ENCODE data around the gene ITGA2B. TPM values are rescaled to one million over a fixed set of nuclear protein-coding genes. Genes with fewer than 3 reads are reported as not detected.
"Not testable (repeated sequence)": the region's sequence is repeated elsewhere in the genome, so short reads cannot be mapped to it uniquely, and the experiment has no call there.

The ITGA2B gene
- total and polyA plus RNA-seq, 3 donors from 2014 or later, result 5.1 to 6.7 (median 6.0) TPM

DNA sequence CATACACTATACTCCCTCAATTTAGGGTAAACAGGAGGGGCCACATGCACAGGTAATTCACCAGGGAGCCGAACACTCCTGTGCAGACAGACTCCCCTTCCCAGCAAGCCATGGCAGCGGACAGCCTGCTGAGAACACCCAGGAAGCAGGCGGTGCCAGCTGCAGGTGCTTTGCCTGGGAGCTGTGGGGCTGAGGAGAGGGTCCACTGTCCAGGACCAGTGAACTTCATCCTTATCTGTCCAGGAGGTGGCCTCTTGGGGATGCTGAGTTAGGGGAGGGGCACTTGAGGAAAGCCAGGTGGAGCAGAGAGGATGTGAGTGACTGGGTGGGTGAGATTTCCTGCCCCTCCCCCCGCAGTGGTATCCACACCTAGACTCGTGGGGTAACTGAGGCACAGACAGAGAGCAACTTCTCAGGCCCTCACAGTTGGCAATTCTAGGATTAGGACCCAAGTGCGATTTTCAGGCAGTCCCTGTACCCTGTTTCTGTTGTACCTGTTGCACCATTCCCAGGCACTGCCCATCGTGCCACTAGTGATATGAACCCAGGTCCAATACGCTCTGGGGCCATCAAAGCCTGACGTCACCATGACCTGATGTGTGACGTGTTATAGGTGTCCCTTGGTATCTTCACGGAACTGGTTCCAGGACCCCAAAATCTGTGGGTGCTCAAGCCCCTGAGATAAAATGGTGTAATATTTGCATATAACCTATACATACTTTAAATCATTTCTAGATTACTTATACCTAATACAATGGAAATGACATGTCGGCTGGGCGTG lies 43.2 kb downstream of the ITGA2B start:
- no peak for DNase-seq
- Histone ChIP-seq H3K4me1 (peaks cover 4% of the 10 kb centered on the region), H3K27me3 (no peaks in the 10 kb centered on the region), H3K27ac (peak overlapping the region in 1 of 2 donors; percentile 82), H3K4me3 (peak overlapping the region; percentile 69 to 75), H3K9me3 (no peaks in the 10 kb centered on the region), H3K36me3 (ENCODE audit: low read depth, missing control alignments) (no peaks in the 10 kb centered on the region)
- intact Hi-C loops (cut with DNase I; ENCODE audit: low total_unique reads), result no loop called here
- TF ChIP-seq, protein P1, sequence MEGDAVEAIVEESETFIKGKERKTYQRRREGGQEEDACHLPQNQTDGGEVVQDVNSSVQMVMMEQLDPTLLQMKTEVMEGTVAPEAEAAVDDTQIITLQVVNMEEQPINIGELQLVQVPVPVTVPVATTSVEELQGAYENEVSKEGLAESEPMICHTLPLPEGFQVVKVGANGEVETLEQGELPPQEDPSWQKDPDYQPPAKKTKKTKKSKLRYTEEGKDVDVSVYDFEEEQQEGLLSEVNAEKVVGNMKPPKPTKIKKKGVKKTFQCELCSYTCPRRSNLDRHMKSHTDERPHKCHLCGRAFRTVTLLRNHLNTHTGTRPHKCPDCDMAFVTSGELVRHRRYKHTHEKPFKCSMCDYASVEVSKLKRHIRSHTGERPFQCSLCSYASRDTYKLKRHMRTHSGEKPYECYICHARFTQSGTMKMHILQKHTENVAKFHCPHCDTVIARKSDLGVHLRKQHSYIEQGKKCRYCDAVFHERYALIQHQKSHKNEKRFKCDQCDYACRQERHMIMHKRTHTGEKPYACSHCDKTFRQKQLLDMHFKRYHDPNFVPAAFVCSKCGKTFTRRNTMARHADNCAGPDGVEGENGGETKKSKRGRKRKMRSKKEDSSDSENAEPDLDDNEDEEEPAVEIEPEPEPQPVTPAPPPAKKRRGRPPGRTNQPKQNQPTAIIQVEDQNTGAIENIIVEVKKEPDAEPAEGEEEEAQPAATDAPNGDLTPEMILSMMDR (IDR thresholded peaks at IDR 0.05), result no peak
- TF ChIP-seq POLR2A (IDR thresholded peaks at IDR 0.05), result no peak
- 67 to 100% methylated on average over 3 to 13 of the region's 13 CpGs for WGBS, 2 donors

DNA sequence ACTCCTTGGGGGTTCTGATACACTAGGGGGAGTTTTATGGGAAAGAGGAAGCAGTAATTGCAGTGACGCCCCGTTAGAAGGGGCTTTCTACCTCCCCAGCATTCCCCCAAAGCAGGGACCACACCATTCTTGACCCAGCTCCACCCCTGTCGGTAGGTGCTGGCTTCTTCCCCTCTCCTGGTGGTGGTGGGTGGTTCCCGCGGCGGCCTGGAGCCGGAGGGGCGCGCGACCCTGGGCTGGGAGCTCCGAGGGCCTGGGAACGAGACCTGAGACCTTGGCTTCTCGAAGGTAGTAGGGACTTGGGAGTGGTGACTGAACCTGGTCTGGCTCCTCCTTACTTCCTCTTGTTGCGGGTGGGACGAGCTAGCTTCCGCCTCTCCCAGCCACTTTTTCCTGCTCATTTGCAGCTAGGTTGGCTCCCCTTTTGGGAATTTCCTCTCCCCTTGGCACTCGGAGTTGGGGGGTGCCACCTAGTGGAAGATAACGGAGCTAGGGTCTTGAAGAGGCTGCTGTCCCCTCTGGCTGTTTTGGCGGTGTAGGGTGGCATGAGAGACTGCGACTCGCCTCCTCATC lies 43.9 kb downstream of the ITGA2B start:
- Histone ChIP-seq H3K36me3 (ENCODE audit: low read depth, missing control alignments) (no peaks in the 10 kb centered on the region), H3K4me1 (peaks cover 4% of the 10 kb centered on the region), H3K4me3 (peak overlapping the region; percentile 69 to 75), H3K9me3 (no peaks in the 10 kb centered on the region), H3K27me3 (no peaks in the 10 kb centered on the region), H3K27ac (peak overlapping the region; percentile 12 to 82)
- WGBS, 2 donors, result 1 to 2% methylated on average over 11 to 21 of the region's 21 CpGs
- TF ChIP-seq, protein P1 (IDR thresholded peaks at IDR 0.05), result peak in 2 of 3 experiments; percentile 16 to 37
- TF ChIP-seq POLR2A (IDR thresholded peaks at IDR 0.05), result no peak
- intact Hi-C loops (cut with DNase I; ENCODE audit: low total_unique reads), result no loop called here
- peak; percentile 60 for DNase-seq

DNA sequence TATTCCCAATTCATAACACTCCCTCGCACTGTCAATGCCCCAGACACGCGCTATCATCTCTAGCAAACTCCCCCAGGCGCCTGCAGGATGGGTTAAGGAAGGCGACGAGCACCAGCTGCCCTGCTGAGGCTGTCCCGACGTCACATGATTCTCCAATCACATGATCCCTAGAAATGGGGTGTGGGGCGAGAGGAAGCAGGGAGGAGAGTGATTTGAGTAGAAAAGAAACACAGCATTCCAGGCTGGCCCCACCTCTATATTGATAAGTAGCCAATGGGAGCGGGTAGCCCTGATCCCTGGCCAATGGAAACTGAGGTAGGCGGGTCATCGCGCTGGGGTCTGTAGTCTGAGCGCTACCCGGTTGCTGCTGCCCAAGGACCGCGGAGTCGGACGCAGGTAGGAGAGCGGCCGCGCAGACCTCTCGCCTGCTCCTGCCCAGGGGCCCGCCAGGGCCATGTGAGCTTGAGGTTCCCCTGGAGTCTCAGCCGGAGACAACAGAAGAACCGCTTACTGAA lies 44.5 kb downstream of the ITGA2B start, which contains the start of gene GRN:
GRN (plus strand) TSS at position 364 of the 515 bp plus-strand sequence. CDS start 3,863 bp downstream, outside the sequence.
- Histone ChIP-seq H3K36me3 (ENCODE audit: low read depth, missing control alignments) (no peaks in the 10 kb centered on the region), H3K27me3 (no peaks in the 10 kb centered on the region), H3K27ac (peak within 1 kb of the TSS; percentile 12 to 82), H3K4me1 (peaks cover 4% of the 10 kb centered on the region), H3K9me3 (no peaks in the 10 kb centered on the region), H3K4me3 (peak within 1 kb of the TSS; percentile 69 to 75)
- intact Hi-C loops (cut with DNase I; ENCODE audit: low total_unique reads), result no loop called here
- WGBS, 2 donors, result 0% methylated on average over 26 of the region's 26 CpGs
- no peak for TF ChIP-seq POLR2A (IDR thresholded peaks at IDR 0.05)
- TF ChIP-seq, protein P1 (IDR thresholded peaks at IDR 0.05), result no peak
- DNase-seq, result peak; percentile 99

DNA sequence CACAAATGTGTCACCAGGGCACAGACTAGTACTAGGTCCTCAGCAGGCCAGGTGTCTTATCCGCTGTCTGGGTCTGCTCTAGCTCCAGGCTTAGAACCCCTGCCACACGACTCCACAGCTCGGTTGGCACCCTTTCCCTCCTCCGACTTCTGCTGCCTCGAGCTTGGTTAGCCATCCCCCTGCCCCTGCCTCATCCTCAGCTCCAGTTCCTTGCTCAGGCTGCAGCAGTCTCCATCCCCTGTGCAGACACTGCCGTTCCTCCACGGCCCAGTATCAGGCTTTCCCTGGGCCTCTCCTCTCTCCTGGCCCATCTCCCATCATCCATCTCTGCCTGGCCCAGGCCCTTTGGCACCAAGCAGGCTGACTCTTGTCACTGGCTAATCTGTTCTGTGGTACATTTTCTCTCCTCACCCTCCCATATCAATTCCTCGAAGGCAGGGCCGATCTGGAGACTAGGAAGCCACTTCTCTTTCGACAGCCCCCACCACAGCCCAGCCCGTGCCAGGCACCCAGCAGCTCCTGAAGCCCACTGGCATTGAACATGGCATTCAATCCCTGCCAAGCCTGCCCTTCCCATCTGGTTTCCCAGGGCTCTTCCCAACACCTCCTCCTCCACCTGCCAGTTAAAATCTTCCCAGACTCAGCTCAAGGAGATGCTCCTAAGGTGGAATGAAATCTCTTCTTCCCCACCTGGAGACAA lies 45.8 kb downstream of the ITGA2B start:
- H3K27ac ChIP-seq, result no peak overlapping the region
- no peak for DNase-seq
- intact Hi-C loops (cut with DNase I; ENCODE audit: low total_unique reads), result no loop called here
- no peaks in the 10 kb centered on the region for H3K36me3 ChIP-seq (ENCODE audit: low read depth, missing control alignments)
- H3K4me1 ChIP-seq, result peaks cover 4% of the 10 kb centered on the region
- WGBS, 2 donors, result 64 to 71% methylated on average over 11 of the region's 11 CpGs
- no peaks in the 10 kb centered on the region for H3K9me3 ChIP-seq
- H3K4me3 ChIP-seq, result no peak overlapping the region
- no peaks in the 10 kb centered on the region for H3K27me3 ChIP-seq
- TF ChIP-seq POLR2A (IDR thresholded peaks at IDR 0.05), result no peak
- TF ChIP-seq, protein P1 (IDR thresholded peaks at IDR 0.05), result no peak

DNA sequence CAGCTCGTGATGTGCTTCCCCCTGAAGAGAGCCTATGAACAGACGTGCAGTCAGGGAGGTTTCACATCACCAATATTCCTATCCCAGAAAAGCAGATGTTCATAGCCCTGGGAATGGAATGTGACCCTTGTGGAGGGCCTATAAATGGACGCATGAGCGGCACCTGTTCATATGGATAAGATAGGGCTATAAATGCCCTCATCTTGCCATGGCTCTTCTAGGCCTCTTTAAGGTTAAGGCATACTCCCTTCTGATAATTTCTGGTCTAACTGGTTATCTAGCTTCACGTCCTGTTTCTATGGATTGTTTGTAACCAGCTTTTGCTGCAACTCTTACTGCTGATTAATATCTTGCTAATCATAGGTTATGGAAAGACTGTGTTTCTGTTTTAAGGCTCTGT lies 48.9 kb downstream of the ITGA2B start:
- H3K9me3 ChIP-seq; H3K27me3 ChIP-seq; DNase-seq; H3K27ac ChIP-seq; H3K4me1 ChIP-seq; H3K4me3 ChIP-seq; intact Hi-C loops (cut with DNase I; ENCODE audit: low total_unique reads); H3K36me3 ChIP-seq (ENCODE audit: low read depth, missing control alignments): not testable (repeated sequence)
- 65 to 76% methylated on average over 5 of the region's 5 CpGs for WGBS, 2 donors
